GM12864 (cell line): Measurements from ENCODE around the gene CYREN.

Experiments
- DNase-seq: peaks from one replicate; pipeline ENCODE4 v3.0.0-alpha.2; 2011; ENCODE audit warnings: low read depth
- H3K4me3 ChIP-seq: 2 replicates; pipeline ENCODE4 v1.5.1; 2011; ENCODE audit warnings: mild to moderate bottlenecking, low read depth, low read length, control low read depth
- CTCF ChIP-seq: IDR thresholded peaks from 2 replicates; pipeline ENCODE4 v1.5.1; 2011; ENCODE audit warnings: low read depth, mild to moderate bottlenecking, moderate library complexity, low read length, control low read depth, inconsistent platforms; ENCODE audit errors: missing control alignments

Gene CYREN

GRCh38 chr7:135205850-135206249, 35.3 kb upstream of the CYREN start:
- no peak overlapping the region for H3K4me3 ChIP-seq
- no peak for DNase-seq
- no peak for TF ChIP-seq CTCF

- H3K4me3 ChIP-seq = no peak overlapping the region
- no peak for DNase-seq
- no peak for TF ChIP-seq CTCF
Measured at GRCh38 chr7:135204876-135205275, 34.4 kb upstream of the CYREN start.

DNA sequence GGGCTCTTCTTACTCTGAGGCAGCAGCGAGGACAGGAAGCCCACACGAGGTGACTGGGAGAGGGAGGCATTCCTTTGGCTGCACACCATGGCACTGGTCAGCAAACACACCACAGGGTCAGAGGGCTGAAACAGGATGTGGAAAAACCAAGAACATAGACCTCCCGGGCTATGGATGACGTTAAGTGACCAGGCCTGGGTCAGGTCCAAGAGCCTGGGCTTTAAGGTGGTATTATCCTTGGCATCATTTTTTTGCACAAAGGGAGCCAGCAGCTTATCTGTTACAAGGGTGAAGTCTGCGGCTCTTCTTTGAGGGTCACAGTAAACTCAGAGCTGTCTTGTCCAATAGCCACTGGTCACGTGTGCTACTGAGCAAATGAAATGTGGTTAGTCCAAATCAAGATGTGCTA, 33.8 kb upstream of the CYREN start:
- no peak for TF ChIP-seq CTCF

GRCh38 chr7:135201350-135201749, 30.8 kb upstream of the CYREN start:
- DNase-seq = no peak
- TF ChIP-seq CTCF = no peak
- no peak overlapping the region for H3K4me3 ChIP-seq

More for the DNA sequence above, 33.8 kb upstream of the CYREN start:
- DNase-seq = no peak
- no peak overlapping the region for H3K4me3 ChIP-seq

DNA sequence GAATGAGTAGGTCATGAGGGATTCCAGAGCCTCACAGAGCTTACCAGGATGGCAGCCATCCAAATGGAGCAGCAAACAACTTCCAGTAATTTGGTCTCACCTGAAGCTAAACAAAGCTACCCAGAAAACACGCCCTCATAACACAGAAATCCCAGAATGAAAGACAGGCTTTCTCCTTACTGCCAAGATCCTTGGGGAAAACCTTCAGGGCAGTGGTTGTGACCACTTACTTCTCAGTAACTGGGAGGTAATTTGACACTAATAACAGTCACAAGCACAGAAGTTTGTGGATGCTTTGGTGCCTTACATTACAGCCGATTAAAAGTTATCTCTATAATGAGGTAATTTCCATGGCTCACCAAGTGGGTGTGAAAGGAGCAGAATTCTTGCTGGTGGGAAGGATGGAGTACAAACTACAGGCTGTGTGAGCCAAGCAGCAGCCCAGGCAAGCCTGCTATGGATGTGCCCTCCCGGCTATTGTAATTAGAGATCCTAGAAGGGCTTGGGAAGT, 30.4 kb upstream of the CYREN start:
- no peak overlapping the region for H3K4me3 ChIP-seq
- no peak for TF ChIP-seq CTCF
- DNase-seq = no peak

- no peak overlapping the region for H3K4me3 ChIP-seq
- TF ChIP-seq CTCF = no peak
- DNase-seq = no peak
Measured at GRCh38 chr7:135199439-135199838, 28.9 kb upstream of the CYREN start.

GRCh38 chr7:135197906-135198655, 27.6 kb upstream of the CYREN start:
- no peak for DNase-seq
- H3K4me3 ChIP-seq = no peak overlapping the region
- TF ChIP-seq CTCF = no peak
